GM12878 (cell line): Measurements from ENCODE around the gene TMEM175. TPM values are rescaled to one million over a fixed set of nuclear protein-coding genes. Genes with fewer than 3 reads are reported as not detected.
A peak's percentile ranks its signal among the peaks of the same experiment; 100 is the strongest.

Experiments
- BCLAF1 ChIP-seq: fragments of 450-650 bp; IDR thresholded peaks from 2 replicates; pipeline ENCODE4 v1.6.1; 2017; ENCODE audit warnings: antibody characterized with exemption, mild to moderate bottlenecking, moderate library complexity
- PAX8 ChIP-seq: fragments of 450-650 bp; IDR thresholded peaks from 2 replicates; pipeline ENCODE4 v1.6.1; 2017; ENCODE audit warnings: mild to moderate bottlenecking, moderate library complexity
- TCF3 ChIP-seq: IDR thresholded peaks from 2 replicates; pipeline ENCODE4 v1.6.1; 2012; ENCODE audit warnings: low read depth, mild to moderate bottlenecking, low read length, borderline replicate concordance; ENCODE audit not compliant: insufficient read depth
- WRNIP1 ChIP-seq: IDR thresholded peaks from 2 replicates; pipeline ENCODE4 v1.6.1; 2011; ENCODE audit warnings: low read depth, low read length, improper control_type of control experiment, borderline replicate concordance
- ZNF384 ChIP-seq: IDR thresholded peaks from 2 replicates; pipeline ENCODE4 v1.6.1; 2012; ENCODE audit warnings: low read depth, mild to moderate bottlenecking, low read length, improper control_type of control experiment, borderline replicate concordance
- polyA plus RNA-seq, 11 experiments: library from polyadenylated mRNA; depleted of rRNA in 4 of 11; unstranded in 6 of 11; stranded (reverse) in 5 of 11; fragments of >200 nt; fragmentation: Nextera tagmentation in 4 of 11; fragmentation: Illumina TruSeq in 1 of 11; extraction: Ambion mirVana in 4 of 11; extraction: Trizol in 1 of 11; gene quantifications; 1 replicate in 1 of 11; 2 replicates in 10 of 11; pipeline versions ENCODE4 v1.2.1 to v1.2.3, GENCODE V29; 2011 to 2016; ENCODE audit warnings: inconsistent platforms in 2 of 11, missing spikeins in 2 of 11, low read depth in 1 of 11
- total RNA-seq, 4 experiments: library from RNA; depleted of rRNA in 3 of 4; stranded (reverse); fragments of >200 nt in 3 of 4; fragmentation: Illumina TruSeq in 1 of 4; extraction: Trizol in 1 of 4; gene quantifications; 2 replicates each; pipeline versions ENCODE4 v1.2.1 to v1.2.3, GENCODE V29; 2013 to 2021

TMEM175 gene
- total and polyA plus RNA-seq, 10 of the 15 experiments (the other 5 are each of a cell fraction or from before 2014, with no cell fraction given), result 0.11 to 39.5 (median 22.3) TPM

GRCh38 chr4:986879-987623 lies 54.8 kb downstream of the TMEM175 start, which contains the start of gene IDUA (continued):
- TF ChIP-seq WRNIP1 (no peak), TCF3 (no peak), BCLAF1 (0 out of 2 replicates have a peak, but pooled peaks have one; percentile 61), ZNF384 (no peak), PAX8 (no peak)
